ENCODE results near the gene FLNC.

Gene FLNC

GRCh38 chr7:128830231-128831177 is at the start of gene FLNC:
TSS of gene FLNC (plus strand) at chr7:128830406. CDS start at chr7:128830638, 232 bp downstream.
- no peak for FAIRE-seq

- FAIRE-seq: no peak
Observed at GRCh38 chr7:128781126-128781525, 49.1 kb upstream of the FLNC start.

- FAIRE-seq: no peak
Observed at GRCh38 chr7:128781851-128782250, 48.4 kb upstream of the FLNC start.

DNA sequence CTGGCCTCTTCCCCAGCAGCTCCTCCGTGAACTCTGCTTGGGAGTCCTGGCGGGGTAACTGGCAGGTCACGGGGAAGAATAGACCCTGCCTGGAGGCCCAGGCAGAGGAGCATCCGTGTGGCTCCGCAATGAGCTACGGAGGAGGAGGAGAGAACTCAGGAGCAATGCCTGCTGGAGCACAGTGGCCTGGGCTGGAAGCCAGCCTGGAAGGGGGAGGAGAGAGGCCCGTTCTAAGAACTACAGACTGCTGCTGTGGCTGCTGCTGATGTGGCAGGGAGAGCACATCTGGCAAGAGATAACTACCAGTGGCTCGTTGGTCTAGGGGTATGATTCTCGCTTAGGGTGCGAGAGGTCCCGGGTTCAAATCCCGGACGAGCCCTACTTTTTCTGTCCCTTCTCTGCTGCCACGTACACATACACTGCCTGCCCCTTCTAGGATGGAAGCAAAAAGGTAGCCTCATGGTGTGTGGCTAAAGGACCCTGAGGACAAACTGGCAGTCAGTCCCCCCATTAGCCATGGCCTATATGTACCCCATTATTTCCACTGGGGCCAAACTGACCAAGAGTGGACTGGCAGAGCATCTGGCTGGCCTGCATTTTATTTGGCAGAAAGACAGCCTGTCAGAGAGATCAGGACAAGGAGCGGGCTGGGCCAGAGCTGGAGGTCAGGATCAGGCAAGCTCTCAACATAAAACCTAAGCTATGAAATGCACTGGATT is 46.9 kb upstream of the FLNC start:
- no peak for FAIRE-seq

GRCh38 chr7:128785738-128786137 is 44.5 kb upstream of the FLNC start:
- FAIRE-seq: no peak

- FAIRE-seq: no peak
Observed at GRCh38 chr7:128788446-128789412, 41.5 kb upstream of the FLNC start.

GRCh38 chr7:128790315-128791041 is 39.7 kb upstream of the FLNC start:
- FAIRE-seq: no peak

DNA sequence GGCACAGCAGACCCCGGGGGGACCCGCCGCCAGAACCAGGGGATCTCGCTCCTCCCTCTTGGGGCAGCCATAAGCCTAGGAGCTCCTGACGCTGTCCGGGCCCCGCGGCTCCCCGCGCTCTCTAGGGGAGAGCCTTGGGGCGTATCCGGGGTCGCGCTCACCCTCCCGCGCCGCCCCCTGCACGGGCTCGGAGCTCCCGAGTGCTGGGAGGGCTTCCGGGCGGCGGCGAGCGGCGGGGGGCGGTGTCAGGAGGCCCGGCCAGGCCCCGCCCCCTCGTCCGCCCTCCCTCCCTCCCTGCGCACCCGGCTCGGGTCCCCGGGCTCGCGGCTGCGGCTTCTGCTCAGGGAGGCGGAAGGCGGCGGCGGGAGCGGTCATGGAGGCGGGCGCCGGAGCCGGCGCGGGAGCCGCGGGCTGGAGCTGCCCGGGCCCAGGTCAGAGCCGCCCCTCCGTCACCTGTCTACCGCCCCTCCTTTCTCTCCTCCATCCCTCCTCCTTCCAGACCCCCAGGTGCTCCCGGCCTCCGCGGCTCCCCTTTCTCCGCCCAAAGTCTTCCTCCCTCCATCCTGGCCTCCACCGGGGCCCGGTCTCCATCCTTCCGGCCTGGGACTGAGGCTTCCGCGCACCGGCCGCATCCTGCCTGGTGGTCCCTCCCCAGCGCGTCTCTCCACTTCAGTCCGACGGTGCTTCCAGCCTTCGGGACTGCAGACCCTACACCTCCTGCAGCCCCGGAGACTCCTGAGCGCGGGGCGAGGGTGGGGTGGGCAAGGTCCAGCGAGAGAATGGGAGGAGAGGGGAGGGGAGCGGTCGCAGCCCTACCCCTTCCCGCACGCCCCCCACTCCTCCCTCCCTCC is 38.9 kb upstream of the FLNC start, which contains the start of gene CCDC136:
TSS of gene CCDC136 (plus strand) at position 848 of the 851 bp plus-strand sequence. CDS start 444 bp downstream, outside the sequence.
- no peak for FAIRE-seq

DNA sequence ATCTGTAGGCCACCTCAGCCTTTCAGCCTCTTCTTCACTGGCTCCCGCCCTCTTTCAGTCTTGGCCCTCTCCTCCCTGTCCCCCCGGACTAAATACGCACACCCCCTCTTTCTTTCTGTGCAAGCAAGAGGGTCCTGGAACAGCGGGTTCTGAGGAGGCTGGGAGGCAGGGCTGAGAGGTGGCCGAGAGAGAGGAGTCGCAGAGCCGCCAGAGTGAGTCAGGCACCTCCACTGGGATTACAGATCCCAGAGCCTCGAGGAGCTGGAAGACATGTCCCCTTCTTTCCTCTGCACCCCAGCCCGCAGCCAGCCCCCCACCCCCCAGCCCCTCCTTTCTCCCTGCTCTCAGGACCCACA is 38.3 kb upstream of the FLNC start:
- no peak for FAIRE-seq

- no peak for FAIRE-seq
Observed at GRCh38 chr7:128792471-128793180, 37.6 kb upstream of the FLNC start.

DNA sequence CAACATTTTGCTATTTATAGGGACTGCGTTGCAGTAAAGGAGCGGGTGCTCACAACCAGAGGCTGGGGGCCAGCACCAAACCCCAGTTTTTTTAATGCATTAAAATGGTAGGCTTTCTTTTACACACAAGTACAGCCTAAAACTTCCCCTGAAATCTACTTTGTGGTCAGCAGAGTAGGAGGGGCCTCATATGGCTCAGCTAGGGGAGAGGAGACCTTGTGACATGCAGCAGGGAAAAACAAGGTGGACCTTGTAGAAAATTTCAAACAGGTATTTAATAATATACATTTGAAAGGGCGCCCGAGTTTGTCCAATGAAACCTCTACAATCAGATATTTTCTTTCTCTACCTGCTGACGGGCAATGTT is 37.0 kb upstream of the FLNC start:
- FAIRE-seq: no peak

DNA sequence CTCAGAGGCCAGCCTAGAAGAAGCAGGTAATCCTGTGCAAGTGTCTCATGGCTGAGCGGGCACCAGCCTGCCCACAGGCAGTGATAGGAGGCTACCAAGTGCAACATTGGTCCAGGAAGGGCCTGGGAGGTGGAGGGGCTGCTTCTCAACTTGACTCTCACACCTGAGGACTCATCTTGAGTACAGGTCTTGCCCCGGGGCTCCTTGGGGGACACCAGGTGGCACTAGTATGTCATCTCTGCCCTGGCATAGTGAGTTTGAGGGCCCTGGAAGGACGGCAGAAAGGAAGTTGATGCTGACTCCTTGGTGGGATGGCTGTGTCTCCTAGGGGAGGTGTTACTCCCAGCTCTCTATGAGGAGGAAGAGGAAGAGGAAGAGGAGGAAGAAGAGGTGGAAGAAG is 36.2 kb upstream of the FLNC start:
- no peak for FAIRE-seq

GRCh38 chr7:128794436-128794835 is 35.8 kb upstream of the FLNC start:
- FAIRE-seq: no peak

GRCh38 chr7:128795129-128795528 is 35.1 kb upstream of the FLNC start:
- no peak for FAIRE-seq

DNA sequence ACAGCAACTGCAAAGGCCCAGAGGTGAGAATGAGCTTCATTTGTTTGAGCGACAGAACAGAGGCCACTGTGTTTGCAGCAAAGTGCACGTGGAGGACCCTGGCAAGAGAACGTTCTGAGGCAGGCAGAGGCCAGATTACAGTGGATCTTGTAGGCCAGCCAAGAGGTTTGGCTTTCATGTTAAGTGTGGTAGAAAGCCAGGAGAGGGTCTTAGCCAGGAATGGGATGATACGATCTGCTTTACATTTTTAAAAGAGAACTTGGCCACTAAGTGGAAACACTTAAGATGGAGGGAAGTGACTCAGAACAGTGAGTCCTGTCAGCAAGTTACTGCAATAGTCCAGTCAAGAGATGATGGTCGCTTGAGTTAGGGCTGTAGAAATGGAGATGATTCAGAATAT is 33.9 kb upstream of the FLNC start:
- no peak for FAIRE-seq

DNA sequence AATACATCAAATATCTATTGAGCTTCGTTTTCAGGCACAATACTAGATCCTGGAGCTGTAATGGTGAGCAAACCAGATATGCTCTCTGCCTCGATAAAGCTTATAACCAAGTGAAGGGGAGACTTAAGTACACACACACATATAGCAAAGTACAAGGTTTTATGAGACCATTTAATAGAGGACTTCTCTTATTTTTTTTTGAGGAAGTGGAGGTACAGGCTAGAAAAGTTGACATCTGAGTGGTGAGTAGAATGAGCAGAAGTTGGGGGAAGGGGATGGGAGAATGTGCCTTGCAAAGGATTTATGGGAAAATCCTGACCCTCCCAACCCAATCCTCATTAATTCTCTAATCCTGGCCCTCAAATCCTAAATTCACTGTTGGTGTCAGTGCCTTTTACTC is 30.8 kb upstream of the FLNC start:
- no peak for FAIRE-seq

DNA sequence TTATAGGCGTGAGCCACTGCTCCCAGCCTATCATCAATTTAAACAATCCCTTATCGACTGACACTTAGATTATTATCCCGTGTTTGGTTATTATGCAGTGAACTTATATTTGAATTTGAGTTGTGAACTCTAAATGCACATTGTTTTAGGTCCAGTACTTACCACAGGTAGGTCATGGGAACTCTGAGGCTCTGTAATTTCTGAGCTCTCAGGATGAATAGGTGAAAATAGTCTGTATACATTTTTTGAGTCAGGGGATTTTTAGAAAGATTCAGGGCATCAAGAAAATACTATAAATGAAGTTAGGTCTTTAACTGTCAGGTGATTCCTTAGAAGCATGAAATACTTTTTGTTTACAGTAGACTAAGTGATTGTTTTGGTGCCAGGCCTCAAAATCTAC is 29.6 kb upstream of the FLNC start:
- no peak for FAIRE-seq

DNA sequence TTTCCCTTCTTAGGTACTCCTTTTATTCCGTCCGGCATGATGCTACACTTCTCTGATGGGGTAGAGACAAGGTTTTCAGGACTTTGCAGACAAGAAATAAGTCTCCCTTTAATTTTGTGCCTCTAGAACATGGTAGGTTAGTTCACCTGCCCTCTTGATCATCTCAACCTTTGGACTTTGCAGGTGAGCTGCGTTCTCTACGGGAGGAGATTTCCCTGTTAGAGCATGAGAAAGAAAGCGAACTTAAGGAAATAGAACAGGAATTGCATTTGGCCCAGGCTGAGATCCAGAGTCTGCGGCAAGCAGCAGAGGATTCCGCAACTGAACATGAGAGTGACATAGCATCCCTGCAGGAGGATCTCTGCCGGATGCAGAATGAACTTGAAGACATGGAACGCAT is 29.2 kb upstream of the FLNC start:
- no peak for FAIRE-seq

GRCh38 chr7:128801667-128802418 is 28.4 kb upstream of the FLNC start:
- FAIRE-seq: no peak

- no peak for FAIRE-seq
Observed at GRCh38 chr7:128804484-128804883, 25.7 kb upstream of the FLNC start.
